ENCODE results near the gene PKNOX1.
"Not testable (repeated sequence)": the region's sequence is repeated elsewhere in the genome, so short reads cannot be mapped to it uniquely, and the experiment has no call there.

The PKNOX1 gene

DNA sequence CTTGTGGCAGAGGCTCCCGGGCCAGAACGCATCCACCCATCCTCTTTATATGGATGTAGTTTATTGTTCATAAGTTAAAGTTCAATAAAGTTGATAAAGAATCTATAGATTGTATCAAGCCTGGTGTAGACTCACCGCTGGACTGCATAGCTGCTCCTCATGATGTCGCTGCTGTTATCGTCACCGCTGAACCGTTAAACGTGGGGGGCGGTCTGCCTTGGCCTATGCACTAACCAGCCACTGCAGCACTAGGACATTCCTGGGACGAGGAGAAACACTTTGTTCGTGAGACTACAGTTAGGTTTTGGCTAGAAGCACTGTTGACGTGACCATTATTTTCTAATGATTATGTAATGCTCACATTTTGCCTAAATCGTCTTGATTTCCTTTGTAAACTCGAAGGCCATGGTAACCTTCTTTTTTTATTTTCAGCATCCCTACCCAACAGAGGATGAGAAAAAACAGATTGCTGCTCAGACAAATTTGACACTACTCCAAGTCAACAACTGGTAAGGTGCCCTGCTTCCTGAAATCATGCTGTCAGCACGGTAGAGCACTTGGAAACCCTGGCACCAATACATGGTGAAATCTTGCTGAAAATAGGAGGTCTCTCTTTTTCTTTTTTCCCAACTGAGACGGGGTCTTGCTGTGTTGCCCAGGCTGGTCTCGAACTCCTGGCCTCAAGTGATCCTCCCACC is 50.2 kb downstream of the PKNOX1 start:
- H3K4me1 ChIP-seq (ENCODE audit: control insufficient read depth, insufficient read depth, low read length), result no peaks in the 10 kb centered on the region
- no peaks in the 10 kb centered on the region for H3K9me3 ChIP-seq (ENCODE audit: control insufficient read depth, insufficient read depth, low read length)
- H3K9ac ChIP-seq (ENCODE audit: low read depth, low read length), result no peak overlapping the region
- peaks cover 70% of the 10 kb centered on the region for H3K36me3 ChIP-seq (ENCODE audit: control insufficient read depth, insufficient read depth, low read length)
- no peak overlapping the region for H3K4me3 ChIP-seq (ENCODE audit: low read depth, low read length)
- no peak overlapping the region for H3K27ac ChIP-seq (ENCODE audit: low read depth, low read length)
- H3K27me3 ChIP-seq (ENCODE audit: control insufficient read depth, insufficient read depth, low read length), result no peaks in the 10 kb centered on the region

DNA sequence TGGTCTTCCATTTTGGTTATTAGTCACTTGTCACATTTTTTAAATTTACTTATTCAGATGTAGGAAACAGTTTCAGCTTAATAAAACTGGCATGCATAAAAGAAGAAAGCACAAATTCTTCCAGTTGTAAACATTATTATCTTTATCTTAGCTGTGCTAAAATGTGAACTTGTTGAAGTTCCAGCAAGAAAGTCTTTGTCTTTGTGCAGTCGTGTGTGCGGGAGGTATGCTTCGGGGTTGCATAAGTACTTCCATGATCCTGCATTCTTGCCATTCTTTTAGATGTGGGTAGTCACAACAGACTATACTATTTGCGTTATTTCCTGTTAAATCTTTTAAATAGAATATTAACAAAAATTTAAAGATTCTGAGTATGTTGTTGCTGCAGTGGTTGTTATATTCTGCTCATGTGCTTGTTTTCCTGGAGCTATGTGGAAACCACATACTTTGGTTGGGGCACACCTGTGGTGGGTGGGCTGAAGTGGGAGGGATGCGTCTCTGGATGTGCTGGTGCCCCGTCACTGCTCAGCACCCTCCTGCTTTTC is 51.3 kb downstream of the PKNOX1 start:
- no peaks in the 10 kb centered on the region for H3K27me3 ChIP-seq (ENCODE audit: control insufficient read depth, insufficient read depth, low read length)
- H3K4me3 ChIP-seq (ENCODE audit: low read depth, low read length), result no peak overlapping the region
- H3K4me1 ChIP-seq (ENCODE audit: control insufficient read depth, insufficient read depth, low read length), result no peaks in the 10 kb centered on the region
- no peak overlapping the region for H3K9ac ChIP-seq (ENCODE audit: low read depth, low read length)
- H3K9me3 ChIP-seq (ENCODE audit: control insufficient read depth, insufficient read depth, low read length), result no peaks in the 10 kb centered on the region
- peaks cover 72% of the 10 kb centered on the region for H3K36me3 ChIP-seq (ENCODE audit: control insufficient read depth, insufficient read depth, low read length)
- no peak overlapping the region for H3K27ac ChIP-seq (ENCODE audit: low read depth, low read length)

DNA sequence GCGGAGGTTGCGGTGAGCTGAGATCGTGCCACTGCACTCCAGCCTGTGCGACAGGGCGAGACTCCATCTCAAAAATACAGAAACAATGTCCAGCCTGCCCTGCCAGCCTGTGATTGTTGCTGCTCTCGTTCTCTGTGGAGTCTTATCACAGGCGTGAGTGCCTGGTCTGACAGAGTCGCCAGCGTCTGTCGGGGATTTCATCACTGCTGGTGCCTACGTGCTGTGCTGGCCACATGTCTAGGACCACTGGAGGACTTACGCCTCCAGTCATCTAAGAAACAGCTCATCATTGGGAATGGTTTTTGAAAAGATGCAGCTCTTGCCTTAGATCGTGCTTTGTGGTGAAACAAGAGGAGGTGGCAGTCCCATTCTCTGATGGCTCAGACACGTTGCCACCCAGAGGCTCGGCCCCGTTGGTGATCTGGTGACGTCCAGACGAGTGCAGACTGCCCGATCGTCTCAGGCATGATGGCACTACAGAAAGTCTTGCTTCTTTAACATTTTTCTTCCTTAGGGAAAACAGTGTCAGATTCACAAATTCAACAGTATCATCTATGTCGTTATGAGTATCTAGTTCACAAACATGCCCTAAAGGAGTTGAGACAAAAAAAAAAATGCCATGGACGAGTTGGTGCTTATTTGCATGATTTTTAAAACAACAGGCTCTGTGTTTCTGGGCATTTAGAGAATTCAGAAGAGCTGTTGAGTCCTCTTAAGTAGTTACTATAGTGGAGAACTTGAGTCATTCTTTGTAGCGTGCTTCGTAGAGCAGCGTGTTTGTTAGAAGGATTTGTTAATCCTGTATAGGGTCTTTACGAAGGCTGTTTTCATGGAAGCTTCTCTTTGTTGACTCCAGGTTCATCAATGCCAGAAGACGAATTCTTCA is 53.7 kb downstream of the PKNOX1 start:
- Histone ChIP-seq H3K4me1 (ENCODE audit: control insufficient read depth, insufficient read depth, low read length) (no peaks in the 10 kb centered on the region), H3K27me3 (ENCODE audit: control insufficient read depth, insufficient read depth, low read length) (no peaks in the 10 kb centered on the region), H3K36me3 (ENCODE audit: control insufficient read depth, insufficient read depth, low read length) (peaks cover 75% of the 10 kb centered on the region), H3K4me3 (ENCODE audit: low read depth, low read length) (no peak overlapping the region), H3K9ac (ENCODE audit: low read depth, low read length) (no peak overlapping the region), H3K27ac (ENCODE audit: low read depth, low read length) (no peak overlapping the region), H3K9me3 (ENCODE audit: control insufficient read depth, insufficient read depth, low read length) (no peaks in the 10 kb centered on the region)

DNA sequence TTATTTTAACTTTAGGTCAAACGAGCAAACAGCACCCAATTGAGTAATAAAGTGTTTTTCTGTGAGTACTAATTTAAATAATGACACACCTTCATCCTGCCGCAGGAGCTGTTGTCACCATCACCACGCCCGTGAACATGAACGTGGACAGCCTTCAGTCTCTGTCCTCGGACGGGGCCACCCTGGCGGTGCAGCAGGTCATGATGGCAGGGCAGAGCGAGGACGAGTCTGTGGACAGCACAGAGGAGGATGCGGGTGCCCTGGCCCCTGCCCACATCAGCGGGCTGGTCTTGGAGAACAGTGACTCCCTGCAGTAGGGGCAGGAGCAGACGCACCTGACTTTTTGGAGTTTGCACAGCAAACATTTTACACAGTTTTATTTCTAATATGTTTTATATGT is 55.4 kb downstream of the PKNOX1 start:
- H3K27ac ChIP-seq (ENCODE audit: low read depth, low read length), result no peak overlapping the region
- H3K9ac ChIP-seq (ENCODE audit: low read depth, low read length), result no peak overlapping the region
- H3K4me1 ChIP-seq (ENCODE audit: control insufficient read depth, insufficient read depth, low read length), result no peaks in the 10 kb centered on the region
- H3K4me3 ChIP-seq (ENCODE audit: low read depth, low read length), result no peak overlapping the region
- H3K27me3 ChIP-seq (ENCODE audit: control insufficient read depth, insufficient read depth, low read length), result no peaks in the 10 kb centered on the region
- no peaks in the 10 kb centered on the region for H3K9me3 ChIP-seq (ENCODE audit: control insufficient read depth, insufficient read depth, low read length)
- H3K36me3 ChIP-seq (ENCODE audit: control insufficient read depth, insufficient read depth, low read length), result peaks cover 69% of the 10 kb centered on the region

DNA sequence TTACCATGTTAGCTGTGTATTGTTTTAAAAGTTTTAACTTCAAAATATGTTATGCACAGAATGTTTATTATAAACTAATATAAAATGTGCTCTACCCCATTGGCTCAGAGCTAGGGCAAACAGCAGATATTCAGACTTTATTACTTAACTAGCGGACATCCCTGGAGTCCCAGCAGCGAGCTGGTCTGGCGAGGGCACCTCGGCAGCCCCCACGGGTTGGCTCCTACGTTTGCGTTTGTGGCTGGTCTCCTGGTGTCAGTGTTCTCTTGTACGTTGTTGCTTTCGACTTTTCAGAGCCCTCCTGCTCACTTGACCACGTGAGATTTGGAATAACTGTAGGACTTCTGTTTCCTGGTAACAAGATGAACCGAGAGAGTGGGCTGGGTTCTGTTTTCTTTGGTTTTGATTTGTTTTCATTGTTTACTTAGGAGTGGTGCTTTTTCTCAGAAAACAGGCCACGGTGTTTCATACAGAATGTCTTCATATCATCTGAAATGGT is 56.8 kb downstream of the PKNOX1 start:
- Histone ChIP-seq H3K4me3 (ENCODE audit: low read depth, low read length) (no peak overlapping the region), H3K4me1 (ENCODE audit: control insufficient read depth, insufficient read depth, low read length) (no peaks in the 10 kb centered on the region), H3K9me3 (ENCODE audit: control insufficient read depth, insufficient read depth, low read length) (no peaks in the 10 kb centered on the region), H3K9ac (ENCODE audit: low read depth, low read length) (no peak overlapping the region), H3K27me3 (ENCODE audit: control insufficient read depth, insufficient read depth, low read length) (no peaks in the 10 kb centered on the region), H3K36me3 (ENCODE audit: control insufficient read depth, insufficient read depth, low read length) (peaks cover 61% of the 10 kb centered on the region), H3K27ac (ENCODE audit: low read depth, low read length) (no peak overlapping the region)

DNA sequence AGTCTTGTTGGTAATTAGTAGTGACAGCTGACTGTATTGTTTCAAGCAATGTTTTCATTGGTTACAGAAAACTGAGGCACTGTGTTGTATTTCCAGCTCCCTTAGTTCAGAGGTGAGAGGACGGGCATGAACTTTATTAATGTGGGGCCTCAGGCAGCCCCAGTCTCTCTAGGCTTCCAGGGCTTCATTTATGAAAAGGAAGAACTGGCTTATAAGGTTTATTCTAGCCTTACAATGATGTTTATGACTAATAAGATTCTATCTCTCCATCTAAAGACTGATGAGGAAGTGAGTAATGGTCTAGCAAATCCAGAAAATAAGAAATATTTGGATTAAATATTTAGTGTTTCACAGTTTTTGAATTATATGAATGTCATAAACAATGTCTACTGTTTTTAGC is 59.7 kb downstream of the PKNOX1 start:
- Histone ChIP-seq H3K4me3 (ENCODE audit: low read depth, low read length) (no peak overlapping the region), H3K27ac (ENCODE audit: low read depth, low read length) (no peak overlapping the region), H3K9me3 (ENCODE audit: control insufficient read depth, insufficient read depth, low read length) (no peaks in the 10 kb centered on the region), H3K27me3 (ENCODE audit: control insufficient read depth, insufficient read depth, low read length) (no peaks in the 10 kb centered on the region), H3K36me3 (ENCODE audit: control insufficient read depth, insufficient read depth, low read length) (peaks cover 45% of the 10 kb centered on the region), H3K9ac (ENCODE audit: low read depth, low read length) (no peak overlapping the region), H3K4me1 (ENCODE audit: control insufficient read depth, insufficient read depth, low read length) (no peaks in the 10 kb centered on the region)

DNA sequence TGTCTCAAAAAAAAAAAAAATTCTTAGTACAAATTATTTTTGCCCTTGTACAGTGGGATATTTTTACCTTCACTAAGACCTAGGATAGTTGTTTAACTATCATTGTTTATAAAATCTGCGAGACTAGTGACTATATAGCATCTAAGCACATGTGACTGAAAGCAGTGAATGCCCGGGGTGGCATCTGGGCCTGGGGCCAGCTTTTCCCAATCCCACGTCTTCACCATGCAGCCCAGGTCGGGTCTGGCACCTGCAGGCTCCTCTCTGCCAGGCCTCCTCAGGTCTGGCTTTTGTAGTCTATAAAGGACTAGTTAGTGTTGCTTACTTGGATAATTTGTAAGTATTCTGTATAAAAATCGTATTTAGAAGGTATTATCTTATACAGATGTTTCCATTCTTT is 60.5 kb downstream of the PKNOX1 start:
- Histone ChIP-seq H3K9me3 (ENCODE audit: control insufficient read depth, insufficient read depth, low read length) (no peaks in the 10 kb centered on the region), H3K4me3 (ENCODE audit: low read depth, low read length) (no peak overlapping the region), H3K9ac (ENCODE audit: low read depth, low read length) (no peak overlapping the region), H3K27ac (ENCODE audit: low read depth, low read length) (no peak overlapping the region), H3K36me3 (ENCODE audit: control insufficient read depth, insufficient read depth, low read length) (peaks cover 39% of the 10 kb centered on the region), H3K4me1 (ENCODE audit: control insufficient read depth, insufficient read depth, low read length) (no peaks in the 10 kb centered on the region), H3K27me3 (ENCODE audit: control insufficient read depth, insufficient read depth, low read length) (no peaks in the 10 kb centered on the region)

DNA sequence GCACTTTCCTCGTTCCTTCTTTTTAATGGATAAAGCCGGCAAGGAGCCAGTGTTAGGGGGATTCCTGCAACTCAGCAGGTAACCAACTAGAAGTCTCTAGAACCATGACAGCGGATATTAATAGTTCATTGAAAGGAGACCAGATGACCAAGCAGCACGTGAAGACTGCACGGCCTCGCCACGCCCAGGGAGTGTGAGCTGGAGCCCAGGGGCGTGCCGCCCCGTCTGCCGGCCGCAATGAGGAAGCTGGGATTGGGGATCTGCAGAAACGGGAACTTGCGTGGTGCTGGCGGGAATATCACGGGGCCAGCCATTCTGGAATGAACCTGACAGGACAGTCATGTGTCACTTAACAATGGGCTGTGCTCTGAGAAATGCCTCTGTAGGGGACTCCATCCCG is 62.5 kb downstream of the PKNOX1 start:
- not testable (repeated sequence) for H3K9me3 ChIP-seq (ENCODE audit: control insufficient read depth, insufficient read depth, low read length); H3K27me3 ChIP-seq (ENCODE audit: control insufficient read depth, insufficient read depth, low read length); H3K27ac ChIP-seq (ENCODE audit: low read depth, low read length); H3K9ac ChIP-seq (ENCODE audit: low read depth, low read length); H3K4me3 ChIP-seq (ENCODE audit: low read depth, low read length); H3K4me1 ChIP-seq (ENCODE audit: control insufficient read depth, insufficient read depth, low read length)
- peaks cover 21% of the 10 kb centered on the region for H3K36me3 ChIP-seq (ENCODE audit: control insufficient read depth, insufficient read depth, low read length)

DNA sequence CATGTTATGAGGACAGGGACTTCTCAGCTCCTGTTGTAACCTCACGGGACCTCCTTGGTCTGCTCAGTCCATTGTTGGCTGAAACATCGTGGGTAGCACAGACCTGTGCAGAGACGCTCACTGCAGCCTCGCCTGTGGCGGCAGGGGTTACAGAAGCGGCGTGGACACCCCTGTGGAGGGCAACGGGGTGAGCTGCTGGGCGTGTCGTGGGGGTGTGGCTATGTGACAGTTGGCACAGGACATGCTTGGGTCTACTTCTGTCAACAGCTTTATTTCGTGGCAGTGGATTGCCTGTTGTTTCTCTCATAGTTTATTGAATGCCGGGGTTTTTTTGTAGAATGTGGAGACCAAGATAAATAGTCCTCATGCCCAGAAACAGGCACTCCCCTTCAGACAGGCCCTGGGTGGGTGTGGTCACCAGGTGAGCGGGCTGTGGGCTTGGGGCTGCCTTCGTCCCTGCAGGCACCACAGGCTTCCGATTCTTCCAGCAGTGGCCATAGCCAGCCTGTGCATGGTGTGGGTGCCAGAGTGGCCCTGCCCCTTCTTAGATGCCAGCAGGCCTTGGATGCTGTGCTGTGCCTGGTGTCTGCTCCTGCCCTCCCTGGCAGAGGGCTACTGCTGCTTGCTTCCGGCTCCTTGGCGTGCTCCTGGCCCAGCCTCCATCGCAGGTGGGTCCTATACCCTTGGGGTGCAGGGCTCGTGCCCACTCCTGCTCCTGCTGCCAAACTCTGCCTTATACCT is 63.7 kb downstream of the PKNOX1 start:
- not testable (repeated sequence) for H3K9me3 ChIP-seq (ENCODE audit: control insufficient read depth, insufficient read depth, low read length); H3K4me3 ChIP-seq (ENCODE audit: low read depth, low read length); H3K9ac ChIP-seq (ENCODE audit: low read depth, low read length)

DNA sequence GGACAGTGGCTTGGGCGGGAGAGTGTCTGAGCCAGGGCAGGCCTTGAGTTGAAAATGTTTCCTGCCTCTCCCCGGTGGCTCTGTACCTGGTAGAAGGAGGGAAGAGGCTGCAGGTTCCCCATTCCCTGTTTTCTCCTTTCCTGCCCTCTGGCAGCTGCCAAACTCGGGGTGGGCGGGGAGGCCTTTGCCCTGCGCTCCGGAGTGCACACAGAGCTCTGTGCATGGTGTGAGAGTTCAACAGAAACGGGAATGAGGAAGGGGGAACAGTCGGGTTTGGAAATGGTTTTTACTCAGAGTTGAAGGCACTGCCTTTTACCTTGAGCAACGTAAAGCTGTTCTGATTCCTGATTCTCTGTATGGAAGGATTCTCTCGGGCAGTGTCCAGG is 64.3 kb downstream of the PKNOX1 start:
- not testable (repeated sequence) for H3K27ac ChIP-seq (ENCODE audit: low read depth, low read length); H3K4me1 ChIP-seq (ENCODE audit: control insufficient read depth, insufficient read depth, low read length); H3K27me3 ChIP-seq (ENCODE audit: control insufficient read depth, insufficient read depth, low read length); H3K9ac ChIP-seq (ENCODE audit: low read depth, low read length); H3K4me3 ChIP-seq (ENCODE audit: low read depth, low read length); H3K9me3 ChIP-seq (ENCODE audit: control insufficient read depth, insufficient read depth, low read length); H3K36me3 ChIP-seq (ENCODE audit: control insufficient read depth, insufficient read depth, low read length)

More for the DNA sequence above, 63.7 kb downstream of the PKNOX1 start:
- not testable (repeated sequence) for H3K27me3 ChIP-seq (ENCODE audit: control insufficient read depth, insufficient read depth, low read length); H3K4me1 ChIP-seq (ENCODE audit: control insufficient read depth, insufficient read depth, low read length); H3K27ac ChIP-seq (ENCODE audit: low read depth, low read length); H3K36me3 ChIP-seq (ENCODE audit: control insufficient read depth, insufficient read depth, low read length)

All from HUES48 (cell line).